ENCODE data around the gene NIF3L1.
"Not testable (repeated sequence)": the region's sequence is repeated elsewhere in the genome, so short reads cannot be mapped to it uniquely, and the experiment has no call there.

Gene NIF3L1

DNA sequence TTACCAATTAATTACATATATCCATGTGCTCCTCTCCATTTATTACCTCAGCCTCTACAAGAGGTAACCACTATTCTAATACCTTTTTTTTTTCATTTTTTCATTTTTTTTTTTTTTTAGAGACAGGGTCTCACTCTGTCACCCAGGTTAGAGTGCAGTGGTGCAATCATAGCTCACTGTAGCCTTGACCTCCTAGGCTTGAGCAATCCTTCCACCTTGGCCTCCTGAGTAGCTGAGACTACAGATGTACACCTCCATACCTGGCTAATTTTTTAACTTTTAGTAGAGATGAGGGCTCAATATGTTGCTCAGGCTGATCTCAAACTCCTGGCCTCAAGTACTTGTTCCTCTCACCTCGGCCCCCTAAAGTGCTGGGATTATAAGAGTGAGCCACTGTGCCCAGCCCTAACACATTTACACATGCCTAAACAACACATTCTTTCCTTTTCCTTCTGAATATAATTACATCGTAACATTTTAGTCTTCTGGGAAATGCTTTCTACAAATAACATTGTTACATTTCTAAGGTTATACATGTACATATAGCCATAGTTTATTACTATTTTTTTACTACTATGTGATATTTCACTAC, 10.8 kb upstream of the NIF3L1 start:
- TF ChIP-seq, protein P1, sequence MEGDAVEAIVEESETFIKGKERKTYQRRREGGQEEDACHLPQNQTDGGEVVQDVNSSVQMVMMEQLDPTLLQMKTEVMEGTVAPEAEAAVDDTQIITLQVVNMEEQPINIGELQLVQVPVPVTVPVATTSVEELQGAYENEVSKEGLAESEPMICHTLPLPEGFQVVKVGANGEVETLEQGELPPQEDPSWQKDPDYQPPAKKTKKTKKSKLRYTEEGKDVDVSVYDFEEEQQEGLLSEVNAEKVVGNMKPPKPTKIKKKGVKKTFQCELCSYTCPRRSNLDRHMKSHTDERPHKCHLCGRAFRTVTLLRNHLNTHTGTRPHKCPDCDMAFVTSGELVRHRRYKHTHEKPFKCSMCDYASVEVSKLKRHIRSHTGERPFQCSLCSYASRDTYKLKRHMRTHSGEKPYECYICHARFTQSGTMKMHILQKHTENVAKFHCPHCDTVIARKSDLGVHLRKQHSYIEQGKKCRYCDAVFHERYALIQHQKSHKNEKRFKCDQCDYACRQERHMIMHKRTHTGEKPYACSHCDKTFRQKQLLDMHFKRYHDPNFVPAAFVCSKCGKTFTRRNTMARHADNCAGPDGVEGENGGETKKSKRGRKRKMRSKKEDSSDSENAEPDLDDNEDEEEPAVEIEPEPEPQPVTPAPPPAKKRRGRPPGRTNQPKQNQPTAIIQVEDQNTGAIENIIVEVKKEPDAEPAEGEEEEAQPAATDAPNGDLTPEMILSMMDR (conservative IDR thresholded peaks at IDR 0.05): no peak
- no peak overlapping the region for H3K27ac ChIP-seq

DNA sequence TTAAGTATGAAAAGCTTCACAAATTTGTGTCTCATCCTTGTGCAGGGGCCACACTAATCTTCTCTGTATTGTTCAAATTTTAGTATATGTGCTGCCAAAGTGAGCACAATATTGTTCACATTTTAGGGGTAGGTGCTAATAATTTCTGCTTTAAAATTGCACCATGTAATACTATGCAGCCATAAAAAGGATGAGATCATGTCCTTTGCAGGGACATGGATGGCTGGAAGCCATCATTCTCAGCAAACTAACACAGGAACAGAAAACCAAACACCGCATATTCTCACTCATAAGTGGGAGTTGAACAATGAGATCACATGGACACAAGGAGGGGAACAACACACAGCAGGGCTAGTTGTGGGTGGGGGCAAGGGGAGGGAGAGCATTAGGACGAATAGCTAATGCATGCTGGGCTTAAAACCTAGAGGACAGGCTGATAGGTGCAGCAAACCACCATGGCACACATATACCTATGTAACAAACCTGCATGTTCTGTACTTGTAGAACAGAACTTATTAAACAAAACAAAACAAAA, 7.4 kb upstream of the NIF3L1 start:
- not testable (repeated sequence) for H3K27ac ChIP-seq

DNA sequence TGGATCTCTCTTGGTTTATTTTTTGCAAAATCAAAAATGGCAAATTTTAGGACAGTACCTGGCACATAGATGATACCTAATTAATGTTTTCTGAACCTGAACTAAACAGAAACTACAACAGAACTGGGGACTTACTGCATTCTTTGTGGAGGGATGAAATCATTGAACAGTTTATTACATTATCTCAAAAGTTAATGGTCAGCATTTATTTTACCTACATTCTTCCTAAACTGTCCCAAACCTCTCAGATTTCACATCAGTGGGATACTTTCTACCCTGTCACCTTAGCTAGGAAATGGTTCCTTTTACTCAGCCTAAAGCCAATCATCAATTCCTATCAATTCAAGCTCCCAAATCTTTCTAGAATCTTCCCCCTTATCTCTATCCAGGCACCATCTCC, 10.3 kb downstream of the NIF3L1 start:
- no peak overlapping the region for H3K27ac ChIP-seq
- TF ChIP-seq, protein P1 (conservative IDR thresholded peaks at IDR 0.05): no peak

DNA sequence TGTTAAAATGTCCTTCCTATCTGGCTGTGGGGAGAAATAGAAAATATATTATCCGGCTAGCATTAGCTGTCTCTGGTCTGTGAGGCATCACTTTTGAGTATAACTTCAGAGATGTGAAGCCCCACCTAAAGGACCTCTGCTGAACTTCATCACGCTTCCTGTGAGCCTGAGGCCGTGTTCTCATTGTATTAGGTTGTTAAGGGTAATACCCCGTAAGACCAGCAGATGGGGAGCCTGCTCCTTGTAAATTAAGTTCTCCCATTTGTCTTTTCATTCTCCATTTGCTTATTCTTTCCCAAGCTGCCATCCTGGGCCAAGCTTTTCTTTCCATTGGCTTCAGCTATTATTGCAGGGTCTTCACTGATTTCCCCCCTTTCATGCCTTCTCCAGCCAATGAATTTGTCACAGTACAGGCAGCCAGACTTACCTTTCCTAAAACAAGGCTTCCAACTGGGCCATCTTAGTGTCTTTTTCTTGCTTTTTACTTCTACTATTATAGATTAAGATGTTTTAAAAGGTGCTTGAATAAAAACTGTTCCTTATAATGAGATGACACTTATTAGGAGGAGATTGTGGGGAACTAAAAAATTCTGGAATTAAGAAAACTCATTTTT, 12.4 kb downstream of the NIF3L1 start:
- TF ChIP-seq, protein P1 (conservative IDR thresholded peaks at IDR 0.05): peak; percentile 83
- no peak overlapping the region for H3K27ac ChIP-seq

DNA sequence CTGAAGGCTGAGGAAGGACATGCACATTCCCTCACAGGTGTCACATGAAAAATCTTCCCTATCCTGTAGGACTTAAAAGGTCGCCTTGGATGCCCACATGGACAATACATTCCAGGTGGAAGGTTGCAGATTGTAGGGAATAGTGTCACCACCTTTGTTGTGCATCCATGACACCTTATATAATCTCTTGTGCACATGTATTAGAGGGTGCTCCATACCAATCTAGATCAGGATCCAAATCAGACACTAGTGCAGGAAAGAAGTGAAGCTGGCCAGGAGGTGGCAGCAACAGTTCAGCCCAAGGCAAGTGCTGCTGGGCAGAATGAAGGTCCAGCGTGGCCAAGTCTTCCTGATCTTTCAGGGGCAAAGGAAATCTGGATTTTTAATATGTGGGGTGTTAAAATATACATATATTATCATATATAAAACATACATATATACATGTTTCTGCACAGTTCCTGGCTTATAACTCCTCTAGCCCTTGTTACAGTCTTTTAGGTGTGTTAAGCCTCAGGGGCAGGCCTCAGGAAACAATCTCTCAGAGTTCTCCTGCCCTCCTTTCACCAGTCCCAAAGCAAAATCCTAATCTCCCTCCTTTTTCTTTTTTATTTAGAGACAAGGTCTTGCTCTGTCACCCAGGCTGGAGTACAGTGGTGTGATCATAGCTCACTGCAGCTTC, 16.6 kb downstream of the NIF3L1 start:
- TF ChIP-seq, protein P1 (conservative IDR thresholded peaks at IDR 0.05): peak; percentile 90
- 0 out of 2 replicates have a peak overlapping the region, but pooled peaks have one; percentile 11 for H3K27ac ChIP-seq

DNA sequence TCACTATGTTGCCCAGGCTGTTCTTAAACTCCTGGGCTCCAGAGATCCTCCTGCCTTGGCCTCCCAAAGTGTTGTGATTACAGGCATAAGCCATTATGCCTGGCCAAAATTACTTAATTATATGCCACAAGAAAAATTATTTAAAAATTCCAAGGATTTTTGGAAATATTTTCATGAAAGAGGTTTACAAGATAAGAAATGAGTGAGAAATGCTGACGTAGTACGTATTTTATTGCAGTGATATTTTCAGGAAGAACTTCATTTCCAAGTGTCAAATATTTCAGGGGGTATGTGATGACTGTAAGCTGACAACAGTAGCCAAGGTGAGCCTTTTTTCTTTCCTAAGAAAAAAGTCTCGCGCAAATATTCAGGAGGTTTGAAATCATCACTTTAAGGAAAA, 20.8 kb downstream of the NIF3L1 start:
- H3K27ac ChIP-seq: no peak overlapping the region
- TF ChIP-seq, protein P1 (conservative IDR thresholded peaks at IDR 0.05): no peak

DNA sequence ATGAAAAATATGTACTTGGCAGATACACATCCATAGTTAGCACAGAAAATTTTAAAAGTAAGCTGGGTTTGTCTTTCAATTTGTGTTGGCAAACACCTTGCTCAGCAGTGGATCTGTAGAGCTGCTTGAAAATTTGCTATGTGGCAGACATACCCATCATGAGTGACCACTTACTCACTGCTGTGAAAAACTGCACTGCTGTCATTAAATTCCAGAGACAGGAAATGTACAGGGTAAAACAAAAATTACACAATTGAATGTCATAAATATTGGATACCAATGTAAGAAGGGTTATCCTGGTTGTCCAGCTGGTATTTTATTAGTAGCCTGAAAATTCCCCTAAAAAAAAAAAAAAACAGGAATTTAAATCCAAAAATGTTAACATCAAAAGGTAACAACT, 24.5 kb downstream of the NIF3L1 start:
- TF ChIP-seq, protein P1 (conservative IDR thresholded peaks at IDR 0.05): no peak
- no peak overlapping the region for H3K27ac ChIP-seq

All from VCaP (cell line).